GM18505 (cell line): ENCODE data around the gene ENAH.

ENCODE experiments used
- ATAC-seq: cut with Tn5 transposase; IDR thresholded peaks from one replicate; pipeline ENCODE4 v1.9.1; 2021; ENCODE audit not compliant: unreplicated experiment
- POLR2A ChIP-seq: IDR thresholded peaks from 4 replicates; pipeline ENCODE4 v1.6.1; 2011; ENCODE audit warnings: borderline replicate concordance; ENCODE audit not compliant: insufficient read depth, insufficient read length; ENCODE audit errors: extremely low read depth

ENAH gene

GRCh38 chr1:225610539-225610938, 42.4 kb downstream of the ENAH start:
- TF ChIP-seq POLR2A = no peak
- ATAC-seq = no peak

GRCh38 chr1:225608014-225608796, 44.7 kb downstream of the ENAH start:
- no peak for ATAC-seq
- TF ChIP-seq POLR2A = no peak

GRCh38 chr1:225607355-225607754, 45.6 kb downstream of the ENAH start:
- no peak for ATAC-seq
- no peak for TF ChIP-seq POLR2A

GRCh38 chr1:225603538-225604354, 49.2 kb downstream of the ENAH start:
- no peak for TF ChIP-seq POLR2A
- ATAC-seq = no peak

GRCh38 chr1:225602590-225603206, 50.2 kb downstream of the ENAH start:
- TF ChIP-seq POLR2A = no peak
- ATAC-seq = no peak

GRCh38 chr1:225601902-225602589, 50.9 kb downstream of the ENAH start:
- ATAC-seq = no peak
- TF ChIP-seq POLR2A = no peak

GRCh38 chr1:225598847-225599246, 54.1 kb downstream of the ENAH start:
- ATAC-seq = no peak
- TF ChIP-seq POLR2A = no peak

- no peak for TF ChIP-seq POLR2A
- ATAC-seq = no peak
These were observed 54.9 kb downstream of the ENAH start for GRCh38 chr1:225597926-225598575.

GRCh38 chr1:225596736-225597135, 56.2 kb downstream of the ENAH start:
- no peak for TF ChIP-seq POLR2A
- no peak for ATAC-seq

- no peak for ATAC-seq
- TF ChIP-seq POLR2A = no peak
These were observed 56.9 kb downstream of the ENAH start for GRCh38 chr1:225595974-225596551.

GRCh38 chr1:225595452-225595851, 57.5 kb downstream of the ENAH start:
- no peak for ATAC-seq
- TF ChIP-seq POLR2A = no peak

- no peak for ATAC-seq
- TF ChIP-seq POLR2A = no peak
These were observed 59.5 kb downstream of the ENAH start for GRCh38 chr1:225593414-225593813.

GRCh38 chr1:225592362-225593025, 60.4 kb downstream of the ENAH start:
- no peak for ATAC-seq
- no peak for TF ChIP-seq POLR2A

- no peak for TF ChIP-seq POLR2A
- ATAC-seq = no peak
These were observed 65.6 kb downstream of the ENAH start for GRCh38 chr1:225587310-225587709.
